Coronary artery (tissue), 2 donors: Measurements from ENCODE around the gene SRP68.
"Not testable (repeated sequence)": the region's sequence is repeated elsewhere in the genome, so short reads cannot be mapped to it uniquely, and the experiment has no call there.

Source experiments
- DNase-seq: peaks from one replicate; pipeline ENCODE4 v3.0.0-alpha.2; 2017; ENCODE audit warnings: low spot score
- H3K27ac ChIP-seq, 2 donors: fragments of 200-600 bp; sonication (generic); one replicate each; pipeline ENCODE4 v1.5.1; 2016 to 2019
- H3K4me3 ChIP-seq: fragments of 200-600 bp; sonication (generic); 2 replicates; pipeline ENCODE4 v1.5.1; 2016; ENCODE audit warnings: mild to moderate bottlenecking, moderate library complexity
- TF ChIP-seq, protein P1 (sequence below): fragments of 200-600 bp; sonication (generic); IDR thresholded peaks from one replicate; pipeline ENCODE4 v1.5.1; 2019; ENCODE audit warnings: antibody characterized with exemption

SRP68 gene

DNA sequence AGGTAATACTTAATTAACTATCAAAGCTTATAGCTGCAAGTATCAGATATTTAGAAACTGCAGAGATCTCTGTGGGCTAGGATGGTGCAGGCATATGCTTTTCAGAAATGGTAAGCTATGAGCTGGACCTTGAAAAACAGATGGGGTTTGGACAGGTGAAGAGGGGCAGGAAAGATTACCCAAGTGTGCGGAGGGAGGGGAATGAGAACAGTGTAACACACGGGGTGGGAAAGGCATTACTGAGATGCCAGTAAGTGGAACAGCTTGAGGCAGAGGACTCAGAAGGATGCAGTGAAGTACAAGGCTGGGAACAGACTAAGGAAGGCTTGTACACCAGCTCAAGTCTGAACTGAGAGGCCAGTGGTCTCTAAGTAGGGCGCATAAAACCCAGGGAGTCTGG, 23.1 kb downstream of the SRP68 start:
- no peak overlapping the region for H3K27ac ChIP-seq
- TF ChIP-seq, protein P1, sequence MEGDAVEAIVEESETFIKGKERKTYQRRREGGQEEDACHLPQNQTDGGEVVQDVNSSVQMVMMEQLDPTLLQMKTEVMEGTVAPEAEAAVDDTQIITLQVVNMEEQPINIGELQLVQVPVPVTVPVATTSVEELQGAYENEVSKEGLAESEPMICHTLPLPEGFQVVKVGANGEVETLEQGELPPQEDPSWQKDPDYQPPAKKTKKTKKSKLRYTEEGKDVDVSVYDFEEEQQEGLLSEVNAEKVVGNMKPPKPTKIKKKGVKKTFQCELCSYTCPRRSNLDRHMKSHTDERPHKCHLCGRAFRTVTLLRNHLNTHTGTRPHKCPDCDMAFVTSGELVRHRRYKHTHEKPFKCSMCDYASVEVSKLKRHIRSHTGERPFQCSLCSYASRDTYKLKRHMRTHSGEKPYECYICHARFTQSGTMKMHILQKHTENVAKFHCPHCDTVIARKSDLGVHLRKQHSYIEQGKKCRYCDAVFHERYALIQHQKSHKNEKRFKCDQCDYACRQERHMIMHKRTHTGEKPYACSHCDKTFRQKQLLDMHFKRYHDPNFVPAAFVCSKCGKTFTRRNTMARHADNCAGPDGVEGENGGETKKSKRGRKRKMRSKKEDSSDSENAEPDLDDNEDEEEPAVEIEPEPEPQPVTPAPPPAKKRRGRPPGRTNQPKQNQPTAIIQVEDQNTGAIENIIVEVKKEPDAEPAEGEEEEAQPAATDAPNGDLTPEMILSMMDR, result no peak
- no peak overlapping the region for H3K4me3 ChIP-seq
- no peak for DNase-seq

GRCh38 chr17:76048711-76049110, 23.6 kb downstream of the SRP68 start:
- no peak for DNase-seq
- Histone ChIP-seq H3K4me3 (no peak overlapping the region), H3K27ac (no peak overlapping the region)
- TF ChIP-seq, protein P1, result no peak

- no peak for DNase-seq
- no peak overlapping the region for H3K27ac ChIP-seq
- H3K4me3 ChIP-seq, result no peak overlapping the region
These were observed 24.2 kb downstream of the SRP68 start for GRCh38 chr17:76048025-76048605.

GRCh38 chr17:76046064-76046463, 26.3 kb downstream of the SRP68 start:
- no peak for DNase-seq
- H3K27ac ChIP-seq, result no peak overlapping the region

More at GRCh38 chr17:76048025-76048605, 24.2 kb downstream of the SRP68 start:
- TF ChIP-seq, protein P1, result no peak

GRCh38 chr17:76044475-76045007, 27.8 kb downstream of the SRP68 start:
- not testable (repeated sequence) for H3K27ac ChIP-seq, DNase-seq, H3K4me3 ChIP-seq

More at GRCh38 chr17:76046064-76046463, 26.3 kb downstream of the SRP68 start:
- TF ChIP-seq, protein P1, result no peak
- H3K4me3 ChIP-seq, result no peak overlapping the region

DNA sequence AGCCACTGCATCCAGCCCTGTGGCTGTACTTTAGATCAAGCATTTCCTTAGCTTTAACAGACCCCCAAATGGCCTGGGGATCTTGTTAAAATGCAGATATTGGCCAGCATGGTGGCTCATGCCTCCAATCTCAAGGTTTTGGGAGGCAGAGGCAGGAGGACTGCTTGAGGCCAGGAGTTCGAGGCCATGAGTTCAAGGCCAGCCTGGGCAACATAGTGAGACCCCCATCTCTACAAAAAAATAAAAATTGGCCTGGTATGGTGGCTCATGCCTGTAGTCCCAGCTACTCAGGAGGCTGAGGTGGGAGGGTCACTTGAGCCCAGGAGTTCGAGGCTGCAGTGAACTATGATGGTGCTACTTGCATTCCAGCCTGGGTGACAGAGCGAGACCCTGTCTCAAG, 29.4 kb downstream of the SRP68 start:
- H3K4me3 ChIP-seq, H3K27ac ChIP-seq, DNase-seq: not testable (repeated sequence)

DNA sequence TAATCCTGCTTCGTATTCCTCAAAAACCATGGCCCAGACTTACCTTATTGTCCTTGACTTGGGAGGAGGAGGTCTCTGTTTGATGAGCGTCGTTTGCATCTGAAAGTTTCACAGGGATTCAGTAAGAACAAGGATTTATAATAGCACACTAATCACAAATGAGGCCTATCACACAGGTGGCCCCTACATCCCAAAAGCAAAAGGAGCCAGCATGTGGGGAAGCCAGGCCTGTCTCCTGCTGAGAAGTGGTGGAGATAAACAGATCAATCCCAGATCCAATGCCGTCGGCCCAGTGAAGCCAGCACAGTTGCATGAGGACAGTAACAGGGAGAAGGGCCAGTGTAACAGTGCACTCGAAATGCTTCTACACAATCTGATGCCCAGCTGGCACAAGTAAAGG, 31.9 kb downstream of the SRP68 start:
- TF ChIP-seq, protein P1, result no peak
- DNase-seq, result no peak
- Histone ChIP-seq H3K27ac (no peak overlapping the region), H3K4me3 (no peak overlapping the region)

DNA sequence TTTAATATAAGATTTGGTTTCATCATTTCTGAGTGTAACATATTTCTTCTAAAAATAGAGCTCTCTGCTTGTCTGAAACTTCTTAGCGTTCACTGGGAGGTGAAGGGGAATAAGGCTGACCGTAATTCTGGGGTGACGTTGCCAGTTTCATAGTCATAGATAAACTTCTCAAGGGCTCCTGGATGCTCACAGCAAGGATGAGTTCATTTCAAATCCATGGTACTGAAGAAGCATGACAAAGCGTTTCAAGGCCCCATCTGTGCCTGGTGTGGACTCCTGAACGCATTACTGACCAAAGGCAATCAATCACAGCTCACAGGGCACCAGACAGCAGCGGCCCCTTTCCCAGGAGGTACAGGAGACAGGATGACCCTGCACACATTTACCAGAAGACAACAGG, 33.2 kb downstream of the SRP68 start:
- H3K27ac ChIP-seq, result no peak overlapping the region

More for the DNA sequence above, 33.2 kb downstream of the SRP68 start:
- no peak overlapping the region for H3K4me3 ChIP-seq
- no peak for DNase-seq
- TF ChIP-seq, protein P1, result no peak
